ENCODE measurements around the gene ARID4B. TPM values are rescaled to one million over a fixed set of nuclear protein-coding genes. Genes with fewer than 3 reads are reported as not detected.
"Not testable (repeated sequence)": the region's sequence is repeated elsewhere in the genome, so short reads cannot be mapped to it uniquely, and the experiment has no call there.

The ARID4B gene
- total and polyA plus RNA-seq, 4 experiments from 2014 or later, result 34.8 to 99.5 (median 90.8) TPM

DNA sequence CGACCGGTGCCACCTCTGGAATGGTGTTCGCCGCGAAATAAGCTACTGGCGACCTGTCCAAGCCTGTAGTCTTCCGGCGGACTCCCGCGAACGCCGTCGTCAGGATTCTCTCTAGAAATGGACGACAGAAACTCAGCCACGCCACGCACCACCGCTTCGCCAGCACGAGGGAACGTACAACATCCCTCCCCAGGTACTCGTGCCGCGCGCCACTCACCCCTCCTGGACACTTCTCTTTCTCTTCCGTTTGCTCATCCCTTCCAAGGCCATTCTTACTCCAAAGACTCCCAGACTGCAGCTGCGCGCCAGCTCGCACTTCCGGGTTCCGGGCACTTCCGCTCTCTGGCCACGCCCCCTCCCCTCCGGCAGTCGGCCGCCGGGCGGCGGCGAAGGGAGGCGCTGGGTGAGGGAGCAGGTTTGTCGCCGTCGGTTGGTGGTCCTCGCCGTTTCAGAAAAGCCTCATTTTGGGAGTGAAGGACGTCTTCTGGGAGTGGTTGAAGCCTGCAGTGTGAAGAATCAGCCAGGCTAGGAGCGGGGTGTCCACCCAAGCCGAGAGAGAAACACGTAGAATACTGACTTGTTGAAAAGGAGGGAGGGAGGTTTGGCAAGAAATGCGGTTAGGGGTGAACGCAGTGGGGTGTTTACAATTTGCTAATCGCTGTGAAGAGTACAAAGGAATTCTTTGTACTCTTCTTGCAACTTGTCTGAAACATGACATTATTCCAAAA, 166.9 kb downstream of the ARID4B start, which contains the start of gene RBM34:
Gene RBM34 (minus strand): TSS at position 294 of the 728 bp plus-strand sequence. CDS start 24 bp downstream, at position 270.
- Histone ChIP-seq H3K4me3 (ENCODE audit: low read length in 2 of 2) (peak within 1 kb of the TSS; percentile 79 to 80), H3K36me3 (ENCODE audit: insufficient read depth, low read length) (peaks cover 25% of the 10 kb centered on the region), H3K4me1 (ENCODE audit: insufficient read depth, low read length) (peaks cover 50% of the 10 kb centered on the region), H3K27ac (ENCODE audit: low read depth, low read length) (peak within 1 kb of the TSS; percentile 92), H3K27me3 (ENCODE audit: insufficient read depth, low read length) (no peaks in the 10 kb centered on the region), H3K9me3 (ENCODE audit: control insufficient read depth in 1 of 2, low read length in 2 of 2) (no peaks in the 10 kb centered on the region)
- ChIA-PET CTCF (ENCODE audit: partially characterized antibody) (interaction anchor here (0.8 to 1.4 kb wide), 7 partner anchors 14 to 255 kb away, joined by 3 to 6 read pairs (median 3); no protein-coding TSS in a partner anchor), POLR2A (ENCODE audit: partially characterized antibody) (interaction anchor here (0.6 to 1.8 kb wide), 43 partner anchors 10 to 788 kb away, joined by 3 to 42 read pairs (median 4); partner anchors contain the start of genes ARID4B, B3GALNT2, COA6 and GGPS1)
- H3K36me3 Mint-ChIP-seq, result peaks cover 7 to 16% of the 10 kb centered on the region in 2 donors
- no peaks in the 10 kb centered on the region for H3K27me3 Mint-ChIP-seq
- intact Hi-C loops (cut with micrococcal nuclease), result loop anchor here (1.0 to 5.0 kb wide), 8 partner anchors 33 to 559 kb away; partner anchors contain the start of genes ARID4B, B3GALNT2, GGPS1 and TBCE
- peak; percentile 90 to 93 (median 91) for DNase-seq
- H3K4me1 Mint-ChIP-seq, result peaks cover 15 to 30% (median 22%) of the 10 kb centered on the region in 4 donors
- H3K27ac Mint-ChIP-seq, result peak within 1 kb of the TSS; percentile 95 to 99 (median 98)
- peak within 1 kb of the TSS; percentile 94 to 99 (median 98) for H3K4me3 Mint-ChIP-seq
- peaks cover 0 to 2% (median 0%) of the 10 kb centered on the region in 8 donors for H3K9me3 Mint-ChIP-seq

DNA sequence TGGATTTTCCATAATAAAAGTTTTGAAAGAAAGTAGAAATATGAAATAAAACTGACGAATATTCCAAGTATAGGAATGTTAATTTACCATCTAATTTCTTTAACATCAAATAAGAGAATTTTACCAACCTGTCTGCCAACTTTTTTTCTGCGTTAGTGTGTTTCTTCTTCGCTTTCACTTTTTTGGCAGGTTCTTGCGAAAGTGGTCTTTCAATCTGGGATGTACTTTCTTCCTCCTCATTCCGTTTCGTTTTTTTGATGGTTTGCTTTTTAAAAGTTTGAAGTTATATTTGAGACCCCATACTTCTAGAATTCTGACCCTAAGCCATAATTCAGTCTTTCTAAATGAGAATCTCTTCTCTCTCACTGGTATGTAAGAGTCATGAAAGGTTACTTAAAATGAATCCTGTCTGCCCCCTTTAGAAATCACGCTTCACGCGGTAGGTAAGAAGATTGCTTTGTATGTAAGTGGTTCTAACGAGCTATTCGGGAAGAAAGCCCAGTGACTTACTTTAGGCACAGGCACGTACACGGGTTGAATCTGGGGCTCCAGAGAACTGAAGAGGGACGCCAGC, 167.5 kb downstream of the ARID4B start:
- H3K4me1 Mint-ChIP-seq, result peaks cover 15 to 30% (median 22%) of the 10 kb centered on the region in 4 donors
- peak in 1 of 5 donors; percentile 65 for DNase-seq
- peaks cover 7 to 16% of the 10 kb centered on the region in 2 donors for H3K36me3 Mint-ChIP-seq
- POLR2A ChIA-PET (ENCODE audit: partially characterized antibody), result interaction anchor here (0.6 to 1.8 kb wide), 42 partner anchors 10 to 787 kb away, joined by 3 to 42 read pairs (median 4); partner anchors contain the start of genes ARID4B, B3GALNT2, COA6 and GGPS1
- H3K36me3 ChIP-seq (ENCODE audit: insufficient read depth, low read length), result peaks cover 25% of the 10 kb centered on the region
- H3K4me3 ChIP-seq (ENCODE audit: low read length in 2 of 2), result peak overlapping the region; percentile 79 to 80
- no peaks in the 10 kb centered on the region for H3K27me3 Mint-ChIP-seq
- peak overlapping the region; percentile 95 to 99 (median 98) for H3K27ac Mint-ChIP-seq
- H3K4me3 Mint-ChIP-seq, result peak overlapping the region; percentile 94 to 99 (median 98)
- intact Hi-C loops (cut with micrococcal nuclease), result loop anchor here (2.0 to 5.0 kb wide), 7 partner anchors 47 to 558 kb away; partner anchors contain the start of genes ARID4B, B3GALNT2, GGPS1 and TBCE
- H3K27ac ChIP-seq (ENCODE audit: low read depth, low read length), result peak overlapping the region; percentile 92
- peaks cover 0 to 2% (median 0%) of the 10 kb centered on the region in 8 donors for H3K9me3 Mint-ChIP-seq
- CTCF ChIA-PET (ENCODE audit: partially characterized antibody), result interaction anchor here (0.8 to 1.4 kb wide), 7 partner anchors 13 to 256 kb away, joined by 3 to 6 read pairs (median 3); no protein-coding TSS in a partner anchor
- H3K9me3 ChIP-seq (ENCODE audit: control insufficient read depth in 1 of 2, low read length in 2 of 2), result no peaks in the 10 kb centered on the region
- H3K4me1 ChIP-seq (ENCODE audit: insufficient read depth, low read length), result peaks cover 51% of the 10 kb centered on the region
- no peaks in the 10 kb centered on the region for H3K27me3 ChIP-seq (ENCODE audit: insufficient read depth, low read length)

DNA sequence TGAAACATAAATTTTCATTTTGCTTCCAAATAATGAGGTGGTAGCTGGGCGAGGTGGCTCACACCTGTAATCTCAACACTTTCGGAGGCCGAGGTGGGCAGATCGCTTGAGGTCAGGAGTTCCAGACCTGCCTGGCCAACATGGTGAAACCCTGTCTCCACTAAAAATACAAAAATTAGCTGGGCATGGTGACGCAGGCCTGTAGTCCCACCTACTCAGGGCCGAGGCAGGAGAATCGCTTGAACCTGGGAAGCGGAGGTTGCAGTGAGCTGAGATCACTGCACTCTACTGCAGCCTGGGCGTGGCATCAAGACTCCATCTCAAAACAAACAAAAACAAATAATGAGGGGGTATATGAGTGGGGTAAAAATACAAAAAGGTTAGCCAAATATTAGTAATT, 168.0 kb downstream of the ARID4B start:
- POLR2A ChIA-PET (ENCODE audit: partially characterized antibody), result interaction anchor here (1.6 to 1.8 kb wide), 2 partner anchors 18 to 31 kb away, joined by 5 to 7 read pairs; partner anchors contain the start of gene TOMM20
- peak overlapping the region; percentile 92 for H3K27ac ChIP-seq (ENCODE audit: low read depth, low read length)

GRCh38 chr1:235159284-235159683, 168.7 kb downstream of the ARID4B start:
- H3K27me3 ChIP-seq (ENCODE audit: insufficient read depth, low read length); H3K9me3 ChIP-seq (ENCODE audit: control insufficient read depth in 1 of 2, low read length in 2 of 2); H3K4me3 ChIP-seq (ENCODE audit: low read length in 2 of 2); intact Hi-C loops (cut with micrococcal nuclease); H3K9me3 Mint-ChIP-seq; H3K27me3 Mint-ChIP-seq; DNase-seq; H3K27ac ChIP-seq (ENCODE audit: low read depth, low read length): not testable (repeated sequence)
- Histone ChIP-seq H3K4me1 (ENCODE audit: insufficient read depth, low read length) (peaks cover 51% of the 10 kb centered on the region), H3K36me3 (ENCODE audit: insufficient read depth, low read length) (peaks cover 33% of the 10 kb centered on the region)
- ChIA-PET CTCF (ENCODE audit: partially characterized antibody) (interaction anchor here (0.6 to 1.0 kb wide), 2 partner anchors 257 to 436 kb away, joined by 3 to 5 read pairs; no protein-coding TSS in a partner anchor), POLR2A (ENCODE audit: partially characterized antibody) (interaction anchor here (1.6 kb wide), 2 partner anchors 30 kb away, joined by 7 read pairs; partner anchors contain the start of gene TOMM20)
- peak overlapping the region in 3 of 7 donors; percentile 60 to 95 (median 79) for H3K27ac Mint-ChIP-seq
- H3K36me3 Mint-ChIP-seq, result peaks cover 11 to 24% of the 10 kb centered on the region in 2 donors
- H3K4me1 Mint-ChIP-seq, result peaks cover 20 to 38% (median 26%) of the 10 kb centered on the region in 4 donors
- peak overlapping the region in 7 of 8 donors; percentile 27 to 99 (median 96) for H3K4me3 Mint-ChIP-seq

More for the DNA sequence above, 168.0 kb downstream of the ARID4B start:
- not testable (repeated sequence) for DNase-seq; H3K27me3 Mint-ChIP-seq; H3K27me3 ChIP-seq (ENCODE audit: insufficient read depth, low read length); H3K9me3 Mint-ChIP-seq; H3K9me3 ChIP-seq (ENCODE audit: control insufficient read depth in 1 of 2, low read length in 2 of 2)
- Mint-ChIP-seq H3K4me1 (peaks cover 15 to 31% (median 22%) of the 10 kb centered on the region in 4 donors), H3K4me3 (peak overlapping the region; percentile 94 to 99 (median 98)), H3K36me3 (peaks cover 8 to 17% of the 10 kb centered on the region in 2 donors), H3K27ac (peak overlapping the region; percentile 37 to 99 (median 70))
- CTCF ChIA-PET (ENCODE audit: partially characterized antibody), result interaction anchor here (1.0 kb wide), 1 partner anchor 257 kb away, joined by 5 read pairs; no protein-coding TSS in a partner anchor
- H3K4me1 ChIP-seq (ENCODE audit: insufficient read depth, low read length), result peaks cover 51% of the 10 kb centered on the region
- H3K4me3 ChIP-seq (ENCODE audit: low read length in 2 of 2), result peak overlapping the region in 1 of 2 donors; percentile 80
- intact Hi-C loops (cut with micrococcal nuclease), result loop anchor here (2.0 to 5.0 kb wide), 7 partner anchors 47 to 558 kb away; partner anchors contain the start of genes ARID4B, B3GALNT2, GGPS1 and TBCE
- peaks cover 27% of the 10 kb centered on the region for H3K36me3 ChIP-seq (ENCODE audit: insufficient read depth, low read length)

DNA sequence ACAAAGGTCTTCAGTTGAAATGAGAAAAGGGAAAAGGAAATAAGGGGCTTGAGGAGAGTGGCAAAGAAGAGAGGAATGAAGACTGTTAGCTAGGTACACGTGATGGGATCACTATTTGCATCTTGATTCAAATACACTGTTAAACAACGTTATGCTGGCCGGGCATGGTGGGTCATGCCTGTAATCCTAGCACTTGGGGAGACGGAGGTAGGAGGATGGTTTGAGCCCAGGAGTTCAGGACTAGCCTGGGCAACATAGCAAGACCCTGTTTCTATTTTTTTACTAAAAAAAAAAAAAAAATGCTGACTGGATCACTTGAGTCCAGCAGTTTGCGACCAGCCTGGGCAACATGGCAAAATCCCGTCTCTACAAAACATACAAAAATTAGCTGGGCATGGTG, 169.3 kb downstream of the ARID4B start:
- Histone ChIP-seq H3K4me3 (ENCODE audit: low read length in 2 of 2) (no peak overlapping the region), H3K36me3 (ENCODE audit: insufficient read depth, low read length) (peaks cover 35% of the 10 kb centered on the region), H3K4me1 (ENCODE audit: insufficient read depth, low read length) (peaks cover 51% of the 10 kb centered on the region), H3K9me3 (ENCODE audit: control insufficient read depth in 1 of 2, low read length in 2 of 2) (no peaks in the 10 kb centered on the region), H3K27ac (ENCODE audit: low read depth, low read length) (no peak overlapping the region), H3K27me3 (ENCODE audit: insufficient read depth, low read length) (no peaks in the 10 kb centered on the region)
- POLR2A ChIA-PET (ENCODE audit: partially characterized antibody), result interaction anchor here (1.6 kb wide), 2 partner anchors 29 to 31 kb away, joined by 7 read pairs; partner anchors contain the start of gene TOMM20
- H3K9me3 Mint-ChIP-seq, result no peaks in the 10 kb centered on the region
- no peaks in the 10 kb centered on the region for H3K27me3 Mint-ChIP-seq
- H3K4me1 Mint-ChIP-seq, result peaks cover 21 to 40% (median 26%) of the 10 kb centered on the region in 4 donors
- H3K27ac Mint-ChIP-seq, result no peak overlapping the region
- CTCF ChIA-PET (ENCODE audit: partially characterized antibody), result interaction anchor here (0.6 kb wide), 1 partner anchor 436 kb away, joined by 3 read pairs; no protein-coding TSS in a partner anchor
- peak overlapping the region in 4 of 8 donors; percentile 16 to 57 (median 38) for H3K4me3 Mint-ChIP-seq
- no peak for DNase-seq
- peaks cover 14 to 29% of the 10 kb centered on the region in 2 donors for H3K36me3 Mint-ChIP-seq
- intact Hi-C loops (cut with micrococcal nuclease), result no loop called here

DNA sequence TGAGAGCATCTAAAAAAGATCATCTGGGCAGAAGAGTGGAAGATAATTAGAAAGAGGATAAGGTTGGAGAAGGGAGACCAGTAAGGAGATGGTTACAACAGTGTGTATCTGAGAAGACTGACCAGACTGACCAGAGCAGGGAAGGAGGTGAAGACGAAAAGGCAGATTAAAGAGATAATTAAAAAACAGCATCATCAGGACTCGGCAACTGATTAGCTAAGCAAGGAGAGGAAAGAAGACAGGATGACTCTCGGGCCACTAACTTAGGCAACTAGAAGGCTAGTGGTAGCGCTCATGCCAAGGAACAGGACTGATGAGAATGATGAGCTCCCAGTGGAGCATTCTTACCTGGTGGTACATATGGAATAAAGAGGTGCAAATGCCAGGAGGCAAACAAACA, 170.8 kb downstream of the ARID4B start:
- Histone ChIP-seq H3K4me3 (ENCODE audit: low read length in 2 of 2) (no peak overlapping the region), H3K9me3 (ENCODE audit: control insufficient read depth in 1 of 2, low read length in 2 of 2) (no peaks in the 10 kb centered on the region), H3K4me1 (ENCODE audit: insufficient read depth, low read length) (peaks cover 50% of the 10 kb centered on the region), H3K27me3 (ENCODE audit: insufficient read depth, low read length) (no peaks in the 10 kb centered on the region), H3K36me3 (ENCODE audit: insufficient read depth, low read length) (peaks cover 35% of the 10 kb centered on the region), H3K27ac (ENCODE audit: low read depth, low read length) (no peak overlapping the region)
- DNase-seq, result no peak
- Mint-ChIP-seq H3K4me1 (peaks cover 23 to 40% (median 25%) of the 10 kb centered on the region in 4 donors), H3K4me3 (no peak overlapping the region), H3K9me3 (no peaks in the 10 kb centered on the region), H3K36me3 (peaks cover 21 to 38% of the 10 kb centered on the region in 2 donors), H3K27ac (no peak overlapping the region), H3K27me3 (no peaks in the 10 kb centered on the region)
- intact Hi-C loops (cut with micrococcal nuclease), result no loop called here
- POLR2A ChIA-PET (ENCODE audit: partially characterized antibody), result interaction anchor here (0.6 to 1.2 kb wide), 3 partner anchors 9 to 348 kb away, joined by 3 to 6 read pairs (median 3); no protein-coding TSS in a partner anchor
- CTCF ChIA-PET (ENCODE audit: partially characterized antibody), result no interaction called here
